ENCODE data around the gene OR7C1. TPM values are rescaled to one million over a fixed set of nuclear protein-coding genes. Genes with fewer than 3 reads are reported as not detected.

Gene OR7C1
- total RNA-seq, 1 donor from 2014 or later, result not detected

Small RNA genes within 50 kb of the gene (small RNA-seq; reads per million reads assigned to genes)
- not detected for gene AC005255.1

Other genes with a start within 250 kb of the OR7C1 start
- gene ADGRE3, start 160.3 kb downstream of the OR7C1 start, total RNA-seq, result not detected
- gene ZNF333, start 145.1 kb downstream of the OR7C1 start, total RNA-seq, result 12.0 TPM
- under 0.01 TPM for gene ADGRE2, start 56.6 kb downstream of the OR7C1 start, total RNA-seq
- not detected for gene OR7A5, start within 50 bp of the OR7C1 start, total RNA-seq
- gene OR7A10, start 13.7 kb upstream of the OR7C1 start, total RNA-seq, result not detected
- not detected for gene OR7A17, start 50.9 kb upstream of the OR7C1 start, total RNA-seq
- not detected for gene OR7C2, start 106.3 kb upstream of the OR7C1 start, total RNA-seq
- under 0.01 TPM for gene SLC1A6, start 144.7 kb upstream of the OR7C1 start, total RNA-seq
- gene CASP14, start 214.3 kb upstream of the OR7C1 start, total RNA-seq, result not detected
- not detected for gene OR1I1, start 247.0 kb upstream of the OR7C1 start, total RNA-seq